Skeletal muscle cell (primary cell): ENCODE measurements around the gene LEFTY1.

Experiments used
- DNase-seq: peaks from one replicate; pipeline ENCODE4 v3.0.0-alpha.2; 2010; ENCODE audit warnings: low read depth
- H3K4me3 ChIP-seq: 2 replicates; pipeline ENCODE4 v1.5.1; 2011; ENCODE audit warnings: low read depth, mild to moderate bottlenecking, control low read depth, low read length, moderate library complexity

The LEFTY1 gene

GRCh38 chr1:225917536-225917935, 28.6 kb upstream of the LEFTY1 start:
- no peak for DNase-seq

GRCh38 chr1:225917101-225917500, 28.2 kb upstream of the LEFTY1 start:
- no peak for DNase-seq

More at GRCh38 chr1:225917536-225917935, 28.6 kb upstream of the LEFTY1 start:
- no peak overlapping the region for H3K4me3 ChIP-seq

GRCh38 chr1:225915538-225915991, 26.6 kb upstream of the LEFTY1 start:
- DNase-seq: no peak
- no peak overlapping the region for H3K4me3 ChIP-seq

More at GRCh38 chr1:225917101-225917500, 28.2 kb upstream of the LEFTY1 start:
- H3K4me3 ChIP-seq: no peak overlapping the region

GRCh38 chr1:225914947-225915346, 26.0 kb upstream of the LEFTY1 start:
- DNase-seq: no peak
- H3K4me3 ChIP-seq: no peak overlapping the region

- no peak overlapping the region for H3K4me3 ChIP-seq
- no peak for DNase-seq
Measured at GRCh38 chr1:225914391-225914790, 25.4 kb upstream of the LEFTY1 start.

GRCh38 chr1:225911191-225912130, 22.5 kb upstream of the LEFTY1 start:
- no peak for DNase-seq
- H3K4me3 ChIP-seq: no peak overlapping the region

GRCh38 chr1:225909477-225909876, 20.5 kb upstream of the LEFTY1 start:
- DNase-seq: no peak
- H3K4me3 ChIP-seq: no peak overlapping the region

- DNase-seq: no peak
- H3K4me3 ChIP-seq: no peak overlapping the region
Measured at GRCh38 chr1:225908773-225909172, 19.8 kb upstream of the LEFTY1 start.

GRCh38 chr1:225908013-225908640, 19.2 kb upstream of the LEFTY1 start:
- no peak overlapping the region for H3K4me3 ChIP-seq
- no peak for DNase-seq

GRCh38 chr1:225907341-225907740, 18.4 kb upstream of the LEFTY1 start:
- no peak for DNase-seq
- H3K4me3 ChIP-seq: no peak overlapping the region

- no peak for DNase-seq
- H3K4me3 ChIP-seq: no peak overlapping the region
Measured at GRCh38 chr1:225906467-225906866, 17.5 kb upstream of the LEFTY1 start.

GRCh38 chr1:225903623-225904022, 14.7 kb upstream of the LEFTY1 start:
- DNase-seq: no peak
- H3K4me3 ChIP-seq: no peak overlapping the region

- no peak for DNase-seq
- no peak overlapping the region for H3K4me3 ChIP-seq
Measured at GRCh38 chr1:225899044-225899925, 10.3 kb upstream of the LEFTY1 start.

GRCh38 chr1:225897595-225898514, 8.9 kb upstream of the LEFTY1 start:
- no peak for DNase-seq
- no peak overlapping the region for H3K4me3 ChIP-seq

GRCh38 chr1:225896937-225897549, 8.1 kb upstream of the LEFTY1 start:
- no peak overlapping the region for H3K4me3 ChIP-seq
- DNase-seq: no peak

GRCh38 chr1:225896494-225896893, 7.5 kb upstream of the LEFTY1 start:
- DNase-seq: no peak
- no peak overlapping the region for H3K4me3 ChIP-seq

GRCh38 chr1:225892307-225892706, 3.4 kb upstream of the LEFTY1 start:
- DNase-seq: no peak
- no peak overlapping the region for H3K4me3 ChIP-seq

- DNase-seq: no peak
- H3K4me3 ChIP-seq: no peak overlapping the region
Measured at GRCh38 chr1:225891229-225891972, 2.5 kb upstream of the LEFTY1 start.
